ENCODE measurements around the gene MMP20. TPM values are rescaled to one million over a fixed set of nuclear protein-coding genes. Genes with fewer than 3 reads are reported as not detected.

The MMP20 gene
- total and polyA plus RNA-seq, 11 donors: not detected

DNA sequence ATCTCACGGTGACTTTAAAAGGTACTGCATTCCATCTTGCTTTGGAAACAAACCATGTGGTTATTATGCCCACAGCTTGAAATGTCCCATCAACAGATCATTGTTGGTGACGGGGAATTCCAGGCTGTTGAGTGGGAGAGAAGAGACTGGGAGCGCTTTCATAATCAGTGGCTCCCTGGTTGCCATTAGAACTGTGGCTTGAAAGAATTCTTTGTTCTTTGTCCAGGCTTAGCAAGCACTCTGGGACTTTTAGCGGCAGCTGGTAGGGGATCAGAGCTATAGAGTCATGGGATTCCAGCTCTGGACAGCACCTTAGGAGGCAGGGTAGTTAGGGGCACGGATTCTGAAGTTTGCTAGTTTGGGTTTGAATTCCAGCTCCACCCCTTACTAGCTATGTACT is 22.0 kb downstream of the MMP20 start:
- 31 to 46% (median 36%) methylated on average over 5 of the region's 5 CpGs for WGBS, 4 donors
- peak in 1 of 5 donors; percentile 23 for DNase-seq
- intact Hi-C loops (cut with DNase I): no loop called here
- no peak for TF ChIP-seq CTCF (IDR thresholded peaks at IDR 0.05)
- no peak for TF ChIP-seq POLR2A (IDR thresholded peaks at IDR 0.05)
- ATAC-seq: peak; percentile 32 to 65 (median 53)
- Histone ChIP-seq H3K27ac (peak overlapping the region in 2 of 12 donors; percentile 3 to 41), H3K9me3 (no peaks in the 10 kb centered on the region), H3K4me1 (peaks cover 0 to 14% (median 0%) of the 10 kb centered on the region in 12 donors), H3K27me3 (no peaks in the 10 kb centered on the region), H3K36me3 (no peaks in the 10 kb centered on the region), H3K4me3 (no peak overlapping the region)

DNA sequence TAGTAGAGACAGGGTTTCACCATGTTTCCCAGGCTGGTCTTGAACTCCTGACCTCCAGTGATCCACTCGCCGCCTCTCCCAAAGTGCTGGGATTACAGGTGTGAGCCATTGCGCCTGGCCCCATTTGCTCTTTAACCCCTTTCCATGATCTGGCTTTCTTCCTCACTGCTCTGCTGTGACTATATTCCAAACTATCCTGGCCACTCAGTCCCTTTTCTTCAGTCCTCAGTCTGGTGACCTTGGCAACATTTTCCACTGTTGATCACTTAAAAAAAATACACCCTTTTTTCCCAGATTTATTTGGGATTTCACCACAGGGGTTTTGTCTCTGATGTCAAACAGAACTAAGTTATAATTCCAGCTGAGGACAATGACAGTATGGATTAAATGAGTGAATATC is 24.5 kb downstream of the MMP20 start:
- 89 to 95% (median 94%) methylated on average over 3 of the region's 3 CpGs for WGBS, 4 donors
- TF ChIP-seq POLR2A (IDR thresholded peaks at IDR 0.05) (no peak), CTCF (IDR thresholded peaks at IDR 0.05) (no peak)
- no peak for DNase-seq
- Histone ChIP-seq H3K9me3 (no peaks in the 10 kb centered on the region), H3K4me1 (peaks cover 0 to 14% (median 0%) of the 10 kb centered on the region in 12 donors), H3K27me3 (no peaks in the 10 kb centered on the region), H3K36me3 (no peaks in the 10 kb centered on the region), H3K4me3 (no peak overlapping the region), H3K27ac (peak overlapping the region in 1 of 12 donors; percentile 49)
- intact Hi-C loops (cut with DNase I): no loop called here
- no peak for ATAC-seq

- H3K4me3 ChIP-seq: no peak overlapping the region
- H3K27ac ChIP-seq: peak overlapping the region in 1 of 12 donors; percentile 49
- intact Hi-C loops (cut with DNase I): no loop called here
- 45 to 72% (median 68%) methylated on average over 3 of the region's 3 CpGs for whole genome bisulfite sequencing, 4 donors
- no peak for TF ChIP-seq POLR2A (IDR thresholded peaks at IDR 0.05)
- TF ChIP-seq CTCF (IDR thresholded peaks at IDR 0.05): no peak
- H3K27me3 ChIP-seq: no peaks in the 10 kb centered on the region
- peaks cover 0 to 14% (median 0%) of the 10 kb centered on the region in 12 donors for H3K4me1 ChIP-seq
- H3K9me3 ChIP-seq: no peaks in the 10 kb centered on the region
- no peaks in the 10 kb centered on the region for H3K36me3 ChIP-seq
- no peak for DNase-seq
- ATAC-seq: peak in 2 of 4 donors; percentile 57 to 77
Measured at GRCh38 chr11:102599642-102600261, 25.4 kb downstream of the MMP20 start.

DNA sequence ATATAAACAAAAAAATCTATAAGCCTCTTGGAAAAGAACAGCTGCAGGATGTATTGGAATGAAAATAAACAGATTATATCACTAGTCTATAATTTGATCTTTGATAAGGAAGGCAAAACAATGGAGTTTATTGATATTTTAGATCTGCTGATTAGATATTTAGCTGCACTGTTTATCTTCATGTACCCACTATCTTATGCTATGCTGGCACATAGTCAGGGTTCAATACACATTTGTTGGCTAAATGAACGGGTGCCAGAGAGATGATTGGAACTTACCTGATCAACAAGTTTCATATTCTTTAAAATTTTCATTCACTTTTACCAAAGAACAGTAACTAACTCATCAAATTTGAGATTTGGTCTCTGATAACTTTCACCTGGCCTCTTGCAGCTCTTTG is 26.9 kb downstream of the MMP20 start:
- ATAC-seq (no peak), DNase-seq (no peak)
- TF ChIP-seq CTCF (IDR thresholded peaks at IDR 0.05) (no peak), POLR2A (IDR thresholded peaks at IDR 0.05) (no peak)
- H3K9me3 ChIP-seq: no peaks in the 10 kb centered on the region
- intact Hi-C loops (cut with DNase I): no loop called here
- H3K4me1 ChIP-seq: peaks cover 0 to 14% (median 0%) of the 10 kb centered on the region in 12 donors
- no peak overlapping the region for H3K4me3 ChIP-seq
- H3K27ac ChIP-seq: no peak overlapping the region
- no peaks in the 10 kb centered on the region for H3K36me3 ChIP-seq
- 85 to 96% (median 88%) methylated on average over 1 of the region's 1 CpG for WGBS, 4 donors
- H3K27me3 ChIP-seq: no peaks in the 10 kb centered on the region

Measured in heart left ventricle (tissue), 16 donors.